Body of pancreas (tissue), 4 donors: ENCODE data around the gene NACA. TPM values are rescaled to one million over a fixed set of nuclear protein-coding genes. Genes with fewer than 3 reads are reported as not detected.

Experiments
- ATAC-seq: fragments of 150-250 bp; one replicate; pipeline ENCODE4 v1.9.1; 2016
- DNase-seq, 4 donors: peaks; one replicate each; pipeline ENCODE4 v3.0.0-alpha.2; 2019
- H3K27ac ChIP-seq, 4 donors: fragments of 200-600 bp; sonication (generic); 1 replicate in 3 of 4; 2 replicates in 1 of 4; pipeline versions ENCODE4 v1.5.1 to v1.6.1; 2016 to 2019; ENCODE audit warnings: mild to moderate bottlenecking in 1 of 4, mixed read lengths in 1 of 4, moderate library complexity in 1 of 4
- H3K27me3 ChIP-seq, 2 donors: fragments of 200-600 bp; sonication (generic); one replicate each; pipeline ENCODE4 v1.6.0; 2016; ENCODE audit warnings: mild to moderate bottlenecking in 1 of 2
- H3K36me3 ChIP-seq, 2 donors: fragments of 200-600 bp; sonication (generic); replicated peaks in 1 of 2; 2 replicates each; pipeline ENCODE4 v1.5.1; 2016; ENCODE audit warnings: low read depth in 2 of 2; ENCODE audit not compliant: insufficient read depth in 1 of 2
- H3K4me1 ChIP-seq: fragments of 200-600 bp; sonication (generic); one replicate; pipeline ENCODE4 v1.6.0; 2016
- H3K4me3 ChIP-seq, 2 donors: fragments of 200-600 bp; sonication (generic); 1 replicate in 1 of 2; 2 replicates in 1 of 2; pipeline ENCODE4 v1.5.1; 2016 to 2019
- H3K9me3 ChIP-seq, 3 donors: fragments of 200-600 bp; sonication (generic); 1 replicate in 2 of 3; 2 replicates in 1 of 3; pipeline ENCODE4 v1.5.1; 2016
- CTCF ChIP-seq, 7 experiments: fragments of 450-650 bp in 4 of 7; fragments of 200-600 bp in 3 of 7; sonication (generic) in 3 of 7; IDR thresholded peaks; one replicate each; pipeline ENCODE4 v1.5.1; 2016 to 2019; ENCODE audit warnings: antibody characterized with exemption in 7 of 7
- POLR2A ChIP-seq, 3 donors: fragments of 450-650 bp; IDR thresholded peaks; one replicate each; pipeline ENCODE4 v1.6.1; 2016; ENCODE audit warnings: antibody characterized with exemption in 3 of 3, mild to moderate bottlenecking in 2 of 3
- WGBS, 2 donors: methylation state at CpG; one replicate each; pipeline ENCODE4 v1.1.5; 2017; 5-methylcytosine and 5-hydroxymethylcytosine counted together
- intact Hi-C: fragments of 100-400 bp; cut with DNase I; formaldehyde crosslinking; loops from one replicate; pipeline ENCODE4 v1.15.1; 2023
- total RNA-seq, 2 donors: library from RNA; depleted of rRNA; stranded (reverse); fragments of >200 nt; gene quantifications; one replicate each; pipeline ENCODE4 v1.1.0, GENCODE V29; 2016

The NACA gene
- total RNA-seq, 2 donors from 2014 or later = 465 to 734 TPM

GRCh38 chr12:56695327-56696101 lies 29.6 kb downstream of the NACA start:
- no peak for TF ChIP-seq CTCF (IDR thresholded peaks at IDR 0.05)
- TF ChIP-seq POLR2A (IDR thresholded peaks at IDR 0.05) = no peak
- intact Hi-C loops = no loop called here
- H3K9me3 ChIP-seq = no peaks in the 10 kb centered on the region
- H3K4me1 ChIP-seq = no peaks in the 10 kb centered on the region
- no peak overlapping the region for H3K4me3 ChIP-seq
- H3K27me3 ChIP-seq = no peaks in the 10 kb centered on the region
- H3K36me3 ChIP-seq = no peaks in the 10 kb centered on the region
- WGBS, 2 donors = 69 to 75% methylated on average over 2 of the region's 2 CpGs
- no peak overlapping the region for H3K27ac ChIP-seq
- ATAC-seq (no peak), DNase-seq (no peak)

- DNase-seq = no peak
- Histone ChIP-seq H3K36me3 (no peaks in the 10 kb centered on the region), H3K27ac (no peak overlapping the region), H3K27me3 (no peaks in the 10 kb centered on the region), H3K4me1 (peaks cover 3% of the 10 kb centered on the region), H3K9me3 (no peaks in the 10 kb centered on the region), H3K4me3 (no peak overlapping the region)
- WGBS, 2 donors = 81 to 86% methylated on average over 5 of the region's 5 CpGs
- intact Hi-C loops = no loop called here
- TF ChIP-seq POLR2A (IDR thresholded peaks at IDR 0.05) (no peak), CTCF (IDR thresholded peaks at IDR 0.05) (no peak)
- ATAC-seq = no peak
These were observed 30.9 kb downstream of the NACA start for GRCh38 chr12:56694161-56694560.

GRCh38 chr12:56688846-56689109 lies 36.3 kb downstream of the NACA start:
- no peaks in the 10 kb centered on the region for H3K27me3 ChIP-seq
- peak overlapping the region; percentile 10 to 16 for H3K4me3 ChIP-seq
- H3K27ac ChIP-seq = peak overlapping the region; percentile 87 to 100 (median 98)
- WGBS, 2 donors = 1 to 2% methylated on average over 7 of the region's 7 CpGs
- no peak for DNase-seq
- intact Hi-C loops = no loop called here
- H3K36me3 ChIP-seq = no peaks in the 10 kb centered on the region
- H3K9me3 ChIP-seq = no peaks in the 10 kb centered on the region
- ATAC-seq = no peak
- TF ChIP-seq CTCF (IDR thresholded peaks at IDR 0.05) = no peak
- no peak for TF ChIP-seq POLR2A (IDR thresholded peaks at IDR 0.05)
- peaks cover 17% of the 10 kb centered on the region for H3K4me1 ChIP-seq

GRCh38 chr12:56688129-56688845 lies 36.8 kb downstream of the NACA start, which contains the start of gene PTGES3:
Gene PTGES3, minus strand, starts transcription at chr12:56688284. Its CDS starts 285 bp downstream, at chr12:56687999.
- Histone ChIP-seq H3K4me1 (peaks cover 20% of the 10 kb centered on the region), H3K36me3 (no peaks in the 10 kb centered on the region), H3K9me3 (no peaks in the 10 kb centered on the region), H3K27me3 (no peaks in the 10 kb centered on the region), H3K4me3 (peak within 1 kb of the TSS; percentile 63 to 79), H3K27ac (peak within 1 kb of the TSS; percentile 98 to 100 (median 99))
- intact Hi-C loops = no loop called here
- WGBS, 2 donors = 0% methylated on average over 37 to 64 of the region's 64 CpGs
- TF ChIP-seq POLR2A (IDR thresholded peaks at IDR 0.05) = peak; percentile 93 to 97 (median 97)
- TF ChIP-seq CTCF (IDR thresholded peaks at IDR 0.05) = no peak
- peak; percentile 98 to 99 (median 98) for DNase-seq
- ATAC-seq = peak; percentile 91
